Activated naive CD8-positive, alpha-beta T cell treated with anti-CD3 and anti-CD28 coated beads, Interleukin-2, amount 50 U/mL, for 16 hours (primary cell): ENCODE data around the gene UBAC2.

Source experiments
- DNase-seq: peaks from one replicate; pipeline ENCODE4 v3.0.0-alpha.2; 2020; ENCODE audit warnings: low read depth, low spot score

The UBAC2 gene

GRCh38 chr13:99435116-99435515 is 234.5 kb downstream of the UBAC2 start:
- no peak for DNase-seq

- no peak for DNase-seq
These were observed 235.3 kb downstream of the UBAC2 start for GRCh38 chr13:99435998-99436397.
